A673 (cell line): Measurements from ENCODE around the gene DEF6. TPM values are rescaled to one million over a fixed set of nuclear protein-coding genes. Genes with fewer than 3 reads are reported as not detected.

Experiments
- BruUV-seq: library from RNA; stranded (reverse); fragments of 400-500 nt; replicated peaks from 2 replicates; lab custom pipeline; 2021; lab: Mats Ljungman, UMichigan
- CTCF ChIA-PET: fragments of 300-600 bp; sonication (Branson Sonifier 250); formaldehyde crosslinking; loops from one replicate; lab custom pipeline; 2022; ENCODE audit warnings: antibody characterized with exemption; lab: Charles Lee
- POLR2A ChIA-PET: fragments of 300-600 bp; sonication (Branson Sonifier 250); formaldehyde crosslinking; loops from one replicate; lab custom pipeline; 2022; ENCODE audit warnings: antibody characterized with exemption; ENCODE audit not compliant: low non-redundant PET; lab: Charles Lee
- DNase-seq: peaks from one replicate; pipeline ENCODE4 v3.0.0-alpha.2; 2015; ENCODE audit warnings: low spot score
- H3K27ac ChIP-seq: fragments of 200-600 bp; sonication (generic); 2 replicates; pipeline ENCODE4 v1.5.1; 2016; ENCODE audit warnings: mixed run types, low read depth, mild to moderate bottlenecking, mixed read lengths, antibody characterized with exemption, low read length; ENCODE audit not compliant: poor library complexity, severe bottlenecking
- H3K27me3 ChIP-seq: fragments of 200-600 bp; sonication (generic); replicated peaks from 2 replicates; pipeline ENCODE4 v1.6.1; 2017; ENCODE audit warnings: mixed run types, low read depth, mild to moderate bottlenecking, mixed read lengths, antibody characterized with exemption, low read length; ENCODE audit not compliant: insufficient read depth, poor library complexity
- H3K36me3 ChIP-seq: fragments of 200-600 bp; sonication (generic); 2 replicates; pipeline ENCODE4 v1.6.1; 2016; ENCODE audit warnings: mixed run types, mild to moderate bottlenecking, mixed read lengths, antibody characterized with exemption, low read length; ENCODE audit not compliant: insufficient read depth, poor library complexity, severe bottlenecking
- H3K4me1 ChIP-seq: fragments of 200-600 bp; sonication (generic); 2 replicates; pipeline ENCODE4 v1.6.1; 2017; ENCODE audit warnings: mixed run types, mild to moderate bottlenecking, mixed read lengths, antibody characterized with exemption, low read length; ENCODE audit not compliant: insufficient read depth, poor library complexity, severe bottlenecking
- H3K4me3 ChIP-seq: fragments of 200-600 bp; sonication (generic); 2 replicates; pipeline ENCODE4 v1.5.1; 2016; ENCODE audit warnings: low read depth, mixed run types, mild to moderate bottlenecking, mixed read lengths, low read length; ENCODE audit not compliant: poor library complexity, severe bottlenecking
- H3K9me3 ChIP-seq: fragments of 200-600 bp; sonication (generic); 2 replicates; pipeline ENCODE4 v1.6.1; 2016; ENCODE audit warnings: mixed run types, low read depth, mild to moderate bottlenecking, mixed read lengths, antibody characterized with exemption, low read length; ENCODE audit not compliant: poor library complexity, severe bottlenecking
- EZH2 ChIP-seq: fragments of 200-600 bp; sonication (generic); IDR thresholded peaks from 2 replicates; pipeline ENCODE4 v1.6.1; 2017; ENCODE audit warnings: borderline replicate concordance, low read depth, mild to moderate bottlenecking, mixed read lengths, antibody characterized with exemption, low read length; ENCODE audit not compliant: poor library complexity, severe bottlenecking
- intact Hi-C: fragments of 100-400 bp; cut with micrococcal nuclease; formaldehyde crosslinking; loops from one replicate; pipeline ENCODE4 v1.10.0; 2022; ENCODE audit not compliant: unreplicated experiment
- total RNA-seq: library from RNA; stranded (reverse); gene quantifications from 2 replicates; pipeline ENCODE4 v1.2.3, GENCODE V29; 2021
- TF ChIP-seq, protein P1 (sequence below): fragments of 300-800, 200-600 bp; sonication (generic); conservative IDR thresholded peaks from 2 replicates; pipeline ENCODE4 v1.5.1; 2017; ENCODE audit warnings: low read depth, mild to moderate bottlenecking, antibody characterized with exemption, low read length, moderate library complexity, mixed read lengths

DEF6 gene
- total RNA-seq, 1 experiment from 2014 or later: 0.37 TPM

DNA sequence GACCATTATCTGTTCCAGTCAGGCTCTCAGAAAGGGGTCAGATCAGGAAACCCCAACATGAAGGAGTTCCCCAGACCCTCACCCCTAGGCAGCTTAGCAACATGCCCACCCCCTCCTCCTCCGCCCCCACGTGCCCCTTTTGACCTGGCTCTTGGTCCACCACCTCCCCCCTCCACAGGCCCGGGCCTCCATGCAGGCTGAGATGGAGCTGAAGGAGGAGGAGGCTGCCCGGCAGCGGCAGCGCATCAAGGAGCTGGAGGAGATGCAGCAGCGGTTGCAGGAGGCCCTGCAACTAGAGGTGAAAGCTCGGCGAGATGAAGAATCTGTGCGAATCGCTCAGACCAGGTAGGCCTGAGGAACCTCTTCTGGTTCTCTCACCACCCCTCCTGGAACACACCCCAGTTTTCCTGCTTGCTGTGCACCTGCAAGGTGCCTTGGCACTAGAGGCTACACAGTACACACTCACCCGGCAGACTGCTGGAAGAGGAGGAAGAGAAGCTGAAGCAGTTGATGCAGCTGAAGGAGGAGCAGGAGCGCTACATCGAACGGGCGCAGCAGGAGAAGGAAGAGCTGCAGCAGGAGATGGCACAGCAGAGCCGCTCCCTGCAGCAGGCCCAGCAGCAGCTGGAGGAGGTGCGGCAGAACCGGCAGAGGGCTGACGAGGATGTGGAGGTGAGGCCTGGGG lies 21.9 kb downstream of the DEF6 start:
- CTCF ChIA-PET: interaction anchor here (0.6 to 0.8 kb wide), 2 partner anchors 130 to 232 kb away, joined by 3 to 4 read pairs; no protein-coding TSS in a partner anchor

DNA sequence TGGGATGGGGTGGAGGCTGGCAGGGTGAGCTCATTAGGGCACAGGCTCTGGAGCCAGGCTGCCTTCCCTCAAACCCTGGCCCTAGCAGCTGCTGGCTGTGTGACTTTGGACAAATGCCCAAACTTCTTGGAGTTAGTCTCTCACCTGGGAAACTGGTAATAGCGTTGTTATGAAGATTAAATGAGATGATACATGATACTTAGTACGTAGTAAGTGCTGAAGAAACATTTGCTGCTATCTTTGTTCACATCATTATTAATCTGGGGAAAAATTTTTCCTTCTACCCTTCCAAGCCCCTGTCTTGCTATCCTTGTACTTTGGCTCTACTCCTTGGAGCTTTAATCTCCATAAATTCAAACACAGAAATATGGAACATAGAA lies 22.4 kb downstream of the DEF6 start:
- intact Hi-C loops: no loop called here
- no peak overlapping the region for H3K27ac ChIP-seq
- DNase-seq: no peak
- no peaks in the 10 kb centered on the region for H3K9me3 ChIP-seq
- H3K4me1 ChIP-seq: no peaks in the 10 kb centered on the region
- H3K36me3 ChIP-seq: no peaks in the 10 kb centered on the region
- no TSS peak for BruUV-seq
- ChIA-PET CTCF (interaction anchor here (0.6 to 0.8 kb wide), 2 partner anchors 130 to 231 kb away, joined by 3 to 4 read pairs; no protein-coding TSS in a partner anchor), POLR2A (no interaction called here)
- no peak overlapping the region for H3K4me3 ChIP-seq
- TF ChIP-seq, protein P1, sequence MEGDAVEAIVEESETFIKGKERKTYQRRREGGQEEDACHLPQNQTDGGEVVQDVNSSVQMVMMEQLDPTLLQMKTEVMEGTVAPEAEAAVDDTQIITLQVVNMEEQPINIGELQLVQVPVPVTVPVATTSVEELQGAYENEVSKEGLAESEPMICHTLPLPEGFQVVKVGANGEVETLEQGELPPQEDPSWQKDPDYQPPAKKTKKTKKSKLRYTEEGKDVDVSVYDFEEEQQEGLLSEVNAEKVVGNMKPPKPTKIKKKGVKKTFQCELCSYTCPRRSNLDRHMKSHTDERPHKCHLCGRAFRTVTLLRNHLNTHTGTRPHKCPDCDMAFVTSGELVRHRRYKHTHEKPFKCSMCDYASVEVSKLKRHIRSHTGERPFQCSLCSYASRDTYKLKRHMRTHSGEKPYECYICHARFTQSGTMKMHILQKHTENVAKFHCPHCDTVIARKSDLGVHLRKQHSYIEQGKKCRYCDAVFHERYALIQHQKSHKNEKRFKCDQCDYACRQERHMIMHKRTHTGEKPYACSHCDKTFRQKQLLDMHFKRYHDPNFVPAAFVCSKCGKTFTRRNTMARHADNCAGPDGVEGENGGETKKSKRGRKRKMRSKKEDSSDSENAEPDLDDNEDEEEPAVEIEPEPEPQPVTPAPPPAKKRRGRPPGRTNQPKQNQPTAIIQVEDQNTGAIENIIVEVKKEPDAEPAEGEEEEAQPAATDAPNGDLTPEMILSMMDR: no peak
- TF ChIP-seq EZH2: no peak
- H3K27me3 ChIP-seq: peaks cover 18% of the 10 kb centered on the region

More for the DNA sequence above, 21.9 kb downstream of the DEF6 start:
- intact Hi-C loops: no loop called here
- no peak for DNase-seq
- POLR2A ChIA-PET: no interaction called here
- Histone ChIP-seq H3K36me3 (no peaks in the 10 kb centered on the region), H3K9me3 (no peaks in the 10 kb centered on the region), H3K27me3 (peaks cover 18% of the 10 kb centered on the region), H3K27ac (no peak overlapping the region), H3K4me1 (no peaks in the 10 kb centered on the region), H3K4me3 (no peak overlapping the region)
- BruUV-seq: no TSS peak
- no peak for TF ChIP-seq EZH2
- TF ChIP-seq, protein P1: no peak

- CTCF ChIA-PET: no interaction called here
- H3K9me3 ChIP-seq: no peaks in the 10 kb centered on the region
- H3K4me3 ChIP-seq: no peak overlapping the region
- H3K27ac ChIP-seq: no peak overlapping the region
- peaks cover 17% of the 10 kb centered on the region for H3K27me3 ChIP-seq
- intact Hi-C loops: no loop called here
- H3K36me3 ChIP-seq: no peaks in the 10 kb centered on the region
- TF ChIP-seq, protein P1: no peak
- no peak for TF ChIP-seq EZH2
- H3K4me1 ChIP-seq: no peaks in the 10 kb centered on the region
- no TSS peak for BruUV-seq
- no peak for DNase-seq
- POLR2A ChIA-PET: no interaction called here
Observed at GRCh38 chr6:35321091-35321490, 23.5 kb downstream of the DEF6 start.
